Stimulated activated CD8-positive, alpha-beta memory T cell treated with anti-CD3 and anti-CD28 coated beads, Interleukin-4, amount 100 ng/mL, for 4 hours (primary cell): ENCODE measurements around the gene COPG2.

ENCODE experiments used
- DNase-seq, 2 donors: peaks; one replicate each; pipeline ENCODE4 v3.0.0-alpha.2; 2020; ENCODE audit warnings: low read depth in 2 of 2, low spot score in 1 of 2

The COPG2 gene

DNA sequence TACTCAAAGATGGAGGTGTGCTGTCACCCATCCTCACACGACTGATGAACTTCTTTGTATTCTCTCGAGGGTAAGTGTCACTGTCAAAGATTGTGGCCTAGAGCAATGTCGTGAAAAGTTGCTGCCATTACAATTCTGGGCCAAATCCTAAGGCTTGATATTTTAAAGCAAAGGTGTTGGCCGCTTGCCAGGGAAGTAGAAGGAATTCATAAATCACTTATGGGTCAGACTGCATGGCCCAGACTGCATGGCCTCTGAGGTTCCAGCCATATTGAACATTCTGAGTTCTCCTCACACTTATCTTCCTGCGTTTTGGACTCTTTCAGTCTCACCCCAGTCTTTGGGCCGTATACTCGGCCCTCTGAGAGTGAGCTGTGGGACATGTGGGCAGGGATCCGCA lies 168.1 kb downstream of the COPG2 start:
- DNase-seq, result no peak

DNA sequence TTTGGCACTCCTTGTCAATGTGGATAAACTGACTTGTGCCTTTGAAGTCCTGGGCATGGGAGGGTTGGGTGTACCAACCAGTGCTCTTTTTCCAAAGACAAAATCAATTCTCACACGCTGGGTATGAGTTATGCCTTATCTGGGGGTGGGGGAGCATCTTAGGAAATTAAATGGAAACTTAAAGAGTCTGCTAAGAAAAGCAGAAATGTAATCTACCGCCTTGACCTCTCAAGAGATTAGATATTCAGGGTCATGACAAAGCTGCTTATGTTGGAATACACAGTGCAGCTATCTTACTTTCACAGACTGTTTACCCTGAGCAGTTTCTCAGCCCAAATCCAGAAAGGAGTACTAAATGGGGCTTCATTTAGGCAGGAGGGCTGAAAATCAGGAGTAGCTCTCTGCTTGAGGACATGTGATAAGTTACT lies 174.1 kb downstream of the COPG2 start:
- DNase-seq, result no peak

DNA sequence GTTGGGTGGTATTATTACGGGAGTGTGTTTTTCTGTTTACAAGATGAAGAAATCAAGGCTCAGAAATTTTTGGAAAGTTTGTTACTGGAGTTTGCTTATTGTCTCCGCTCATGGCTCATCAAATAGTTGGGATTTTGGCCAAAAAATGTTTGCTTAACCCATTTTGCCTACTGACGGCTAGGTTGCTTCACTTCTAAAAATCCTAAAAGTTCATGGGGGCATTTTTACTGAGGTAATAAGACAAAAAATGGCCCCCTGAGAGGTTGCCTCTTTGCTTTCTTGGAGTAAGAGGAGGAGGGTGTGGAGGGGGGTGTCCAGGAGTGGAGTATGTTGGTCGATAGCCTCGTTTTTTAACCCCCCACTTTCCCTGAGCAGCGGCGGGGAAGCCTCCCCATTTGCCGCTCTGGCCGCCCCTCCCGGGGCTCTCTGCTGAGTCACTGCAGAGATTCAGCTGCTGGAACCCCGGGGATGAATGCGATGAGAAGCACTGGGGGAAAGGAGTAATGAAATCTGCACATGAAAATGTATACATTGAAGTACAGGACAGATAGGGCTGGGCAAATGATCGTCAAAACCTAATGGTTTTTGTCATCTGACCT lies 175.2 kb downstream of the COPG2 start:
- no peak for DNase-seq

DNA sequence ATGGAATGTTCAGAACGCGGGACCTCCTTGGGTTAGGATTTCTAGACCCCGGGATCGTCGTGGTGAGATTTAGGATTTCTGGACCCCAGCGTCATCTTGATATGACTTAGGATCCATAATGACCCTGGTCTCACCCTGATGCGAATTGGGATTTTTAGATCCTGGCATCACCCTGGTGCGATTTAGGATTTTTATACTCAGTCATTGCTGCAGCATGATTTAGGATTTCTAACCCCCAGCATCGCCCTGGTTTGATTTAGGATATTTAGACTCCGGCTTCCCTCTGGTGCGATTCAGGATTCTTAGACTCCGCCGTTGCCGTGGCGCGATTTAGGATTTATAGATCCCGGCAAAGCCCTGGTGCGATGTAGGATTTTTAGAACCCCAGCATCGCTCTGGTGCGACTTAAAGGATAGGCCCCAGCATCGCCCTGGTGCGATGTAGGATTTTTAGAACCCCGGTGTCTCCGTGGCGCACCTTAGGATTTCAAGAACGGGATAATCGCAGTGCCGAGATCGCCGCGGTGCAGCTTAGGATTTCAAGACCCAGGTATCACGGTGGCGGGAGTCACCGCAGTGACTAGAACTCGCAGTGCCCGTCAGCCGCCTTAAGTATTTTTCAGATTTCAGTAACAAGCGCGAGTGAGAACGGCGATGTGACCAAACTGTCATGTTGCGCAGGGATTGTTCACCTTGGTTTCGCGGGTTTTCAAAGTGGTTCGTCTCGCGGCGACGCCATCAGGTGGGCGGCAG lies 175.8 kb downstream of the COPG2 start:
- no peak for DNase-seq

DNA sequence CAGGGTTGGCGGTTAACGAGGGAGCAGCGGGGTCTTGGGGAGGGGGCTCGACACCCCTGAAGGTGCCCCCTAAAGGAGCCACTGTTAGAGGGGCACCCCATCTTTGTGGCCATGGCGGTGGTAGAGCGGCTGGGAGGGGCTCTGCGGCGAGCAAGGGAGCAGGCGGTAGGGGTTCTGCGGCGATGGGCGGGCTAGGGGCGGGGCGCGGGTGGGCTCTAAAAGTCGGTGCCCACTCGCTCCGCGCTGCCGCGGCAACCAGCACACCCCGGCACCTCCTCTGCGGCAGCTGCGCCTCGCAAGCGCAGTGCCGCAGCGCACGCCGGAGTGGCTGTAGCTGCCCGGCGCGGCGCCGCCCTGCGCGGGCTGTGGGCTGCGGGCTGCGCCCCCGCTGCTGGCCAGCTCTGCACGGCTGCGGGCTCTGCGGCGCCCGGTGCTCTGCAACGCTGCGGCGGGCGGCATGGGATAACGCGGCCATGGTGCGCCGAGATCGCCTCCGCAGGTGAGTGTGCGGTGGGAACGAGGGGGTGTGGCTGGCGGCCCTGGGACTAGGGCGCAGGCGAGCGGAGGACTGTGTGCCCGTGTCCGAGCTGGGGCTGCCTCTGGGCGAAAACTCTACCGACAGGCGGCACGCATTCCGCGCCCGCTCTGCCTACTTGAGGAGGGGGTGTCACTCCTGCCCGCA lies 176.6 kb downstream of the COPG2 start, which contains the start of gene MEST:
MEST (plus strand) TSS at position 245 of the 682 bp plus-strand sequence; CDS start at position 474, 229 bp downstream.
- DNase-seq, result peak in 1 of 2 donors; percentile 10

DNA sequence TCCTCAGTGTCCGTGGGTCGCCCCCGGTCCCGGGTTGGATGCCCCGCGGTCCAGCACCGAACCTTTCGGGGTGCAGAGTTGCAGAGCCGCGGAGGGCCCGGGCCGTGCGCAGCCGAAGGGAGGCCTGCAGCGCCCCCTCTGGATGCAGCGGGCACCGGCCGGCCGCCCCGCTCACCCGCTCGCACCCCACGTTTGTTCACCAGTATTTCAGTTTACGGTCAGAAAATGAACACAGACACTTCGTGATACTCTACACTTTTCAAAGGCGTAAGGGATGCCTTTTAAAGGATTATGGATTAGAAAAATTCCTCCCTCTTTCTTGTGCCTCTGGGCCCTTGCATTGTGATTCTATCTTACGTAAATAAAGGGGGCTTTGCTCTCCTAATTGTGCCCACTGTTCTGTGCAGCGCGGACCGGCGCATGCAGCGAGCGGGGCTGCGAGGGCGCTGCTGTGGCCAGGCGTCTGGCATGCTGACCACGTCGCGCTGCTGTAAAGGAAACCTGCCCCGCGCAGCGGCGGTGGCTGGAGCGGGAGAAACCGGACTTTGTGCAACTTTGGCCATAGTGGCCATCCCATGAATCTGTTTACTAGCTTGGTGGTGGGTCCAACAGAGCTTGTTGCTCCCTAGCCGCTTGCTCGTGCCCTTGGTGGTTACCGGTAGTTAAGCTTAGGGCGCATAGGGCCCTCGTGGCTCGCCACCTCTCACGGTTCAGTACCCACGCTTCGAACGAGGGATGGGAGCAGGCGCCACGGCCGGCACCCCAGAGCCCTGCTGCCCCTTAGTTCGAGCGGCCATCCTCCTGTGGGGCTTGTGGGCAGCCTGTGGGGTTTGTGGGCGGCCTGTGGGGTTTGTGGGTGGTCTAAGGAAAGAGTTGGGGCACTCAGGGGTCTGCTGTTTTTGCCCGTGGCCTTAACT lies 177.4 kb downstream of the COPG2 start:
- DNase-seq, result no peak

DNA sequence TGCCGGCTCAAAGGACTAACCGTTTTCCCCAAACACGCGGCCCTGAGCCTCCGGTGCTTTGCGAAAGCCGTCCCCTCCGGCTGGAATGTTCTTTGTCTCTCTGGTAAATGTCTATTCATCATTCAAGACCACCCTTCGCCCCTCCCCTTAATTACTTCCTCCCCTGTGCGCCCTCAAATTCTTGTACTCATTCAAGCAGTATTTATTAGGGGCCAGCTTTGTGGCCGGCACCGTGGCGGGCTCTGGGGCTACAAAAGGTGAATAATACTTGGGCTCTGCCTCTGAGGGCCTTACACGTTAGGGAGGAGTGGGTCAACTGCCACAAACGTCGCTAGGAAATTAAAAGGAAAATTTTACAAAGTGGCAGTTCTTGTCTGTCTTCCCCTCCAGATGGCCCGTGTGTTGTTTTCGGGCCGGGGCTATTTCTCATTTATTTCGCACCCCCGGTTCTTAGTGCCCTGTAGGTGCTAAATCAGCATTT lies 178.2 kb downstream of the COPG2 start:
- DNase-seq, result no peak

DNA sequence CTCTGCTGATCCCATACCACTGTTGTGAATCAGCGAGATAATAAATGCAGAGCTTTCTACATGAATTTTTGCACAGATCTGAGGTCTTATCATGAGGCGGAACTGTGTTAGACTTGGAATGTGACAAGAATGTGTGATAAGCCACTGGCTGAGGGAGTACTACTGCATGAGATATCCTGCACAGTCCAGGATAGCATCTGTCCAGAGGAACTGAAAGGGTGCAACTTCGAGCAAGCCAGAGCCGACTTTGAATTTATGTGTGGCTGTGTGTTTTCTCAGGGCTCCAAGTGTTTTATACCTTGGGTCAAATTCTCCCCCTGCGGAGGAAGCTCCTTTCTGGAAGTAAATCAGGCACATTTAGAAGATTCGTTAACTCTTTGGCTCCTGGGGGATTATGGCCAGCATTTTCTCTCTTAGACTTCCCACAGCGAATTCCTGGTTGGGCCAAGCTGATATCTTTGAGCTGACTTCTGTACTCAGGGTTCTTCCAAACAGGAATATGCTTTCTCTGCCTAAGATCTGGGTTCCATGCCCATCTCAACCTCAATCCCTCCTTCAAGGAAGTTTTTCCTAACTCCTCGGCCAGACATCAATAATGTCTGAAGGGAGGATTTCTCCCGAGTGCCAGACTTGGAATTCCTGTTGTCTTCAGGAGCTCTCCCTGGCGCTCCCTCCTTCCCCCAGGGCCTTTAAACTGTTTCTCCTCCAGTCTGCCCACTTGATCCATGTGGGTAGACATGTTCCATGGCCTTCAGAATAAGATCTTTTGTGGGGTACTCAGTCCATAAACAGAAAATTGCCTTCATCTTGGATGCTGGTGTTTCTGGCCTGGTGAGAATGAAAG lies 179.2 kb downstream of the COPG2 start:
- DNase-seq, result no peak

DNA sequence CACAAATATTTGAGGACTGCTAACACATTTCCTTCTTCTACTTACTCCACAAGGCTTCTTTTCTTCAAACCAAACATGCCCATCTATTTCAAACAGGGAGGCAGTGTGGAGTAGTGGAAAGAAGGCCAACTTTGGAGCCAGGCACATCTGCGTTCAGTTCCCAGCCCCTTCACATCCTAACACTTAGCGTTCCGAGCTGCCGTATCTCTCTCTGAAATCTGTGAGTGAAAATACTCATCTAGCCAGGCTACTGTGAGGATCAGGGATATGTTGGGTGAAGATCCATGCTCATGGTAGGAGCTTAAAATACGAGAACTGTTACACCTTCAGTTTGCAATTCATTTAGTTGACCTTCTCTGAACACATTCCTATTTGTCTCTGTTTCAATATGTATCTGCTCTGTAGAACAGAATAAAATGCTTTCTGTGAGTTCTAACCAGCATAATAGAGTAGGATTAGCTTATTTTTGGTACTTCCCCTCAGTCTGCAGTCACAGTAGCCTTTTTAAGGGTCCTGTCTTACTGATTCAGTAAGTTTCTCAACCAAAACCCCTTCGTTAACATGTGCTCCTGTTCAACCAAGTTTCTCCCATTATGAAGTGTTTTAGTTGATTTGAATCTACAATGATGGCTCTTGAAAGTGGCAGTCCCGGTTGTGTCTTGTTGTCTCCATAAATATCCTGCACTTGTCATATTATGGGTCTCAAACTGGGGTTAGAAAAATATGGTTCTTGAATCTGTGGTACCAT lies 180.0 kb downstream of the COPG2 start:
- DNase-seq, result no peak

DNA sequence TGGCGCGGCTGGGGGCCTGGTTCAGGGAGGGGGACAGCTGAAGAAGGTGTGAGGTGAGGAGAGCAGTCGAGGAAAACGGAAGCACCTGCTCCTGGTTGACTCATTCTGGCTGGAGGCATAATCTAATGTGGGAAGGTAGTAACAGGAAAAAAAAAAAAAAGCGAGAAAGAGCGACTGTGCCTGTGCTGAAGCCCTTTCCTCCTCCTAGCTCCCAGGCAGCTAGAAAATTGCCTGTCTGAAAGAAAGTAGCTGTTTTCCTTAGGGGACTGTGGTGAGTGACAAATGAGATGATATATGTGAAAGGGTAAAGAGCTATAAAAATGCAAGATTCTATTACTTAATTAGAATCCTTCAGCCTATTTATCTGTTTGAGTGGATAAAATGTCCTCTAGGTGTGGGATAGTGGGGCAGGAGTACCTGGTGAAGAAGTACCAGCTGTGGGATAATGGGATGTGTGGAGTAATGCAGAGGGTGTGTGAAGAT lies 181.6 kb downstream of the COPG2 start:
- DNase-seq, result no peak

DNA sequence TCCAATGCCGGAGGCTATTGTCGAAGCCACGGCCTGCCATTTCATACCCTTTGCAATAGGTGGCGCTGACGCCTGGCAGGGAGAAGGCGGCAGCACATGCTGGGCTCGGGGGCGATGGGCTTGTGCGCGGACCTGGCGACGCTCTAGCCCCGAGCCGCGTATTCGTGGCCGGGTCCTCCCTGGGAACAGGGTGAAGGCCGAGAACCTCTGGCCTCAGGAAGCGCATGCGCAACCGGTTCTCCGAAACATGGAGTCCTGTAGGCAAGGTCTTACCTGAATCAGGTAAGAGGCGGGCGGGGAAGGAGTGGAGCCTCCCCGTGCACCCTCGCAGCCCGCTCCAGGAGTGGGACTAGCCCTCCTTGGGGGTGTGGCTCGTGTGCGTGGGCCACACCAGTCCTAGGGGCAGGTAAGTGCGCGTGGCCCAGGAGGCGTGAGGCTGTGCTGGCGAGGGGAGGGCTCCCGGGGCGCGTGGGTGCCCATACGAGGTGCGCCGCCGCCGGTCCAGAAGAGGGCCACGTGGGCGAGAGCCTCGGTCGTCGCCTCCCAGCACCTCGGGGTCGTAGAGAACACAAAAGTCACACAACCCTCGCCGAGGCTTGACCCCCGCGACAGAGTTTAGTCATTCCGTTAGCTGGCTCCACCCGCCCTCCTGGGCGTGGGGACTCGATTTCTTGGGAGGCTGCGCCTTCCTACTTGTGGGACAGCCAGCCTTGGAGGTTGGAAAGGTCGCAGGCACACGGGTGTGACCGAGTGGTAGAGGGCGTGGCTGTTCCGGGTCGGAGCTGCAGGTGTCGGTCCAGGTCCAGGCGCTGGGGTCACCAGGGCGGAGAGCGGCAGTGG lies 182.2 kb downstream of the COPG2 start:
- DNase-seq, result peak; percentile 13 to 23

DNA sequence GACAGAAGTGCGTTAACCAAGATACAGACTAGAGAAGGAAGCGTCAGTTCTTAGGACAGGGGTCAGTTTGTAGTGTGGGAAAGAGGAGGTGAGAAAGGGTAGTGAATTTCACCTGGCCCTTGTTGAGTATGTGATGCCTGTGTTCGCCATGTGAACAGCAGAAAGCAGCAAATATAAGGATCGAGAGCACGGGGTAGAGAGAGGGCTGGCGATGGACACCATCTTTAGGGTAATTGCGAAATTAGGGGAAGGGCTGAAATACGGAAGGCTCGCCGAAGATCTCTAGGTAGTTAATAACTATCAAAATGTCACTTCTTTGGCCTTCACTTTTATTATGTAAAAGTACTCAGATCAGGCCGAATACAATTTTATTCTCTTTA lies 182.8 kb downstream of the COPG2 start:
- no peak for DNase-seq

DNA sequence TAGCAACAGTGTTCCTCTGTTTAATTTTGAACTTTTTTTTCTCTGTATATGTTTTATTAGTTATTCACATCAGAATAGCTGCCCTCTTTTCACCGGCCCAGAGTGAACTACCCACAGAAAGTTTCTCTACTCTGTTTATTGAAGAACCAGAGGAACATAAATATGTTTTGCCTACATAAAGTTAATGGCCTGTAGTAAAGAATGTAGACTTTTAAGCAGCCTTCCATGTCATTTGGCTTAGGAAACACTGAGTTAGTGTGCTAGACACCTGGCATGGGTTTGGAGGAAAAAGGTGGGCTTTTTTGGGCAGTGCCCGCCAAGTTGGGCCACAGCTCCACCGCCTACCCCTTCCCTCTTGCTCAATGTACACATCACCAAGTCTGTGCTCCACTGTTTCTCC lies 185.5 kb downstream of the COPG2 start:
- no peak for DNase-seq

DNA sequence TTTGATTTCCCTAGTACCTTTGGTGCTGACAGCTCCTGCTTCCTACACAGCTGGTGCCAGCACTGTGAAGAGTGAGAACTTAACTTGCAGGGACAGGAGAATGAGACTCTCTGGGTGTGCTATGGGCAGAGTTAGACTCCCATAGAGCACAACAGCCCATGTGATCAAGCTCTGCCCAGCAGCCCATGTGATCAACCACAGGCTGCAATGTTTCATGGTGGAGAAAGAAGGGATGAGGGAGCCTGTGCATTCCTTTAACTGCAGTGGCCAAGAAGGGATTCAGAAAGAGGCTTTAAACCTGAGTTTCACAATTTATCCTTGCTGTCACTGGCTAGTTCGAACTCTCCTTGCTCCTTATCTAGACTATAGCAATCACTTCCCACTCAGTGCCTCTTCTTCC lies 186.7 kb downstream of the COPG2 start:
- no peak for DNase-seq

DNA sequence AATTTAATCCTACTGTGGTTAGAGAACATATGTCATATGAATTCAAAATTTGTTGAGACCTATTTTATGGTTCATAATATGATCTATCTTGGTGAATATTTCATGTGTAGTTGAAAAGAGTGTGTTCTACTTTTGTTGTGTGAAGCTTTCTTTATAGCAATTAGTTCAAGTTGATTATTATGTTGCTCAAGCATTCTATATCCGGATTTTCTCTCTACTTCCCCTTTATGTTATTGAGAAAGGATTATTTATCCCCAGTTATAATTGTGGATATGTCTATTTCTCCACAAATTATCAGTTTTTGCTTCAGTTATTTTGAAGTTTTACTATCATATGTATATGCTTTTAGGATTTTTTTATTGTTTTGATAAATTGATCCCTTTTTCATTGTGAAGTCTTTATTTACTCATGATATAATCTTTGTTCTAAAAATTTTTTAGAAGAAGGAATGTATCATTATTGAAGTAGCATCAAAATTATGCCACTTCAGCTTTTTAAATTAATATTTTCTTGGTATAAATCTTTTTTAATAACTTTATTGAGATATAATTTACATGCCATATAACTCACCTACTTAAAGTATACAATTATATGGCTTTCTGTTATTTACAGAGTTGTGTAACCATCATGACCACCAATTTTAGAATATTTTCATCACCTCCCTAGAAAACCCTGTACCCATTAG lies 188.7 kb downstream of the COPG2 start:
- DNase-seq, result no peak

DNA sequence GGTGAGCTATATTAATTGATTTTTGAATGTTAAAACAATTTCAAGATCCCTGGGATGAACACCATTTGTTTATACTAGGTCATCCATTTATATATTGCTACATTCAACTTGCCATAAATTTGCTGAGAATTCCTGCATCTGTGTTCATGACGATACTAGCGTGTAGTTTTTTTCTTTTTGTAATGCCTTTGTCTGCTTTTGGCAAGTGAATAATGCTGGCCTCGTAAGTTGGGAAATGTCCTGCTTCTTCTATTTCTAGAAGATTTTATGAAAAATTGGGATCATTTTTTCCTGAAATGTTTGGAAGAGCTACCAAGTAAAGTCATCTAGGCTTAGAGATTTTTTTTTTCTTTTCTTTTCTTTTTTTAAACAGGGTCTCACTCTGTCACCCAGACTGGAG lies 189.6 kb downstream of the COPG2 start:
- no peak for DNase-seq

DNA sequence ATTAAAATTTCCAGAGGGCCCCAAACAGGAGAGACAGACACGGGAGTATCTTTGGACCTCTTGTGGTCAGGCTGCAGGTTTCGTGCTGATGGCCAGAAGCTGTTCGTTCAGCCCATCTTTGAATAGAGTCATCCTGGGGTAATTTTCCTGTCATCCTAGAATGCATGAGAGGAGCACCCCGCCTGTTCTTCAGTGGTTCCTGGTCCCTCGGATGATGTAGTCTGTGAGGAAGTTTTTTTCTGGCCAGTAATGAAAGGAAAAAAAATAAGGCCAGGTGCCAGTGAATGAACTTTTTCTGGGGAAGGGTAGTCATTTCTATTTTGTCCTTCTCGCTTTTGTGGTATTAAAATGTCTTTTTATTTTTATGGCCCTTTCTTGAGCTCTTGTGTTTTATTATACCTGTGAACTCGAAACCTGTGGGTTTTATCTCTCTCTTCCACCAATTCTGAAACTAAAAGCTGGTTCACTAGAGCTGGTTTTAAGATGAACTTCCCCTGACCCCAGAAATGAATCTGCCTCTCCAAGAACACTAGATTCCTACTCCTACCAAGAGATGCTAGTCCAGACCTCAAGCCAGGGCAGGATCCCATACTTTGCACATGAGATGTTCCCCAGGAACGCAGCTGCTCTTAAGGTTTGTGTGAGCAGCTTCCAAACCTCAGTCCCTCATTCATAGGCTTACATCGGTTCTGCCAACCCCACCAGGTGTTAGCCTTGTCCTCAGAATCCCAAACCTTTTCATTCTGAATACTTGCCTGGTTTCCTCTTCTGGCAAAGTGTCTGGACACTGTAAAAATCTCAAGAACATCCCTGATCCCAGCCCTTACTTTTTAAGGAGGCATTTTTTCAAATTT lies 192.0 kb downstream of the COPG2 start:
- no peak for DNase-seq
